GM18526 (cell line): ENCODE data around the gene SIAH3.

Source experiments
- POLR2A ChIP-seq: IDR thresholded peaks from 3 replicates; pipeline ENCODE4 v1.6.1; 2011; ENCODE audit not compliant: insufficient read length; ENCODE audit errors: extremely low read depth

Gene SIAH3

DNA sequence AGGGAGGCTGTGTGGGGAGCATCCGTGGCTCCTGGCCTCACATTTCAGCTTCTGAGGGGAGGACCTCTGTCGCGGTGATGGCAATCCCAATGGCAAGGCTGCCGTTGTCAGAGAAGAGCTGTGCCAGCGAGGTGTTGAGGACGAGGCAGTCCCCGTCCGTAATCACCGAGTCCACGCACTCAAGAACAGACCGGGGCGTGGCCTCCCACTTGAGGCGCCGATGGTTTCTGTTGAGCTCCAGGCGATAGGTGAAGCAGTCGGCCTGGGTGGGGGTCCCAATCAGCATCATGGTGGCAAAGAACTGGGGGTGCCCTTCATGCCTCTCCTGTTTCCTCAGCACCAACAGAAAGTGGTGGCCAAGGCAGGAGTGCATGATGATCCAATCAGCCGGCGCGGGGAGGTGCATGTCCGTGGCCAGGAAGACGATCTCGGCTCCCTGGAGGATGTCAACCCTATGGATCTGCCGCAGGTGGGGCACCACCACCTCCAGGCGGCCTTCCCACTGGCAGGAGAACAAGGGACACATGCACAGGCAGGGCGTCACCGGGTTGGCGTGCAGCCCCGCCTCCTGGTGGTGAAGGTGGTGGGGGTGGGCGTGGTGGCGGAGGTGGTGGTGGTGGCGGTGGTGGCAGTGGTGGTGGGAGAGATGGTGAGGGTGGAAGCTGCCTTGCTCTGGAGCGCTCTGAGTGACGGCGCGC, 68.1 kb downstream of the SIAH3 start:
- TF ChIP-seq POLR2A = no peak

- no peak for TF ChIP-seq POLR2A
Observed at GRCh38 chr13:45782327-45783045, 69.1 kb downstream of the SIAH3 start.

GRCh38 chr13:45781553-45782326, 69.8 kb downstream of the SIAH3 start:
- no peak for TF ChIP-seq POLR2A

DNA sequence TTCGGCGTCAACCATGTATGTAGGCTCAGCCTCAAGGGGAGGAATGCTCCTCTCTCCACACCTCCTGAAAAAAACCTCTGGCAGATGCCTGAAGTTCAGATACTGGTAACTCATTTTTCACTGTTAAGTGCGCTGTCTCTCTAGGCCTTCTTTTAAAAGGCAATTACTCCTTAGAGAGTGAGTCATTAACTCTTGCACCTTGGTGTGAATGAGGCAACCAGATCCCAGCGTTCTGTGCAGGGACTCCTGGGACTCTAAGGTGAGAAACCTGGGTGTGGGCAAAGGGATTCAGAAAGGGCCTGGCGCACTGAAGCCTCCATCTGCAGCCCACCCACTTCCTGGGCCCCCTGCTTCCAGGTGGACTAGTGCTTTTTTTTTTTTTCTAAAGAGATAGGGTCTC, 71.7 kb downstream of the SIAH3 start:
- TF ChIP-seq POLR2A = no peak

GRCh38 chr13:45778882-45779281, 72.7 kb downstream of the SIAH3 start:
- TF ChIP-seq POLR2A = no peak

- no peak for TF ChIP-seq POLR2A
Observed at GRCh38 chr13:45776748-45777147, 74.8 kb downstream of the SIAH3 start.

DNA sequence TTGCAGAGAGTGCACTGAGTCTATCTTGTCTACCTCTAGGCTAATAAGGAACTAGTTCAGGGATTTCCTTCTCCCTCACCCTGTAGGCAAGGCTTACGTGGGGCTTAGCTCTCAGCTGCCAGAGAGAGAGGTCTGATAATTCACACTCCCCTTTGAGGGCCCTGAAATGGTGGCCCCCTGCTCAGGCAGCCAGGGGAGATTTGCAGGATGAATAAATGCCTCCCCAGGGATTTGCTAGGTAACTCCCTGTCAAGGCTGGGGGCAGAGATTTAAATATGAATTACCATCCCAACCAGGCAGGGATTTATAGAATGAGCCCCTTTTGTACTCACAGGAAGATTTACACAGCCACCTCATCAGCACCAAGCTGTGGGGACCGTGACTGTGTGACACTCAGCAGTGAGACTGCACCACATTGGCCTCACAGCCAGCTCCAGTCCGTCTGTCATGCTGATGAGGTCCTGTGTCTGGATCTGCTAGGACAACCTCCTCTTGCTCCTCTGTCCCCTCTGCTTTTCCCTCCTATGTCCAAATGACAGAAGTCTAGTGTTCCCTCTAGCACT, 76.1 kb downstream of the SIAH3 start:
- no peak for TF ChIP-seq POLR2A

GRCh38 chr13:45773944-45774343, 77.6 kb downstream of the SIAH3 start:
- TF ChIP-seq POLR2A = no peak

GRCh38 chr13:45773236-45773635, 78.3 kb downstream of the SIAH3 start:
- no peak for TF ChIP-seq POLR2A

- no peak for TF ChIP-seq POLR2A
Observed at GRCh38 chr13:45770886-45771285, 80.7 kb downstream of the SIAH3 start.

DNA sequence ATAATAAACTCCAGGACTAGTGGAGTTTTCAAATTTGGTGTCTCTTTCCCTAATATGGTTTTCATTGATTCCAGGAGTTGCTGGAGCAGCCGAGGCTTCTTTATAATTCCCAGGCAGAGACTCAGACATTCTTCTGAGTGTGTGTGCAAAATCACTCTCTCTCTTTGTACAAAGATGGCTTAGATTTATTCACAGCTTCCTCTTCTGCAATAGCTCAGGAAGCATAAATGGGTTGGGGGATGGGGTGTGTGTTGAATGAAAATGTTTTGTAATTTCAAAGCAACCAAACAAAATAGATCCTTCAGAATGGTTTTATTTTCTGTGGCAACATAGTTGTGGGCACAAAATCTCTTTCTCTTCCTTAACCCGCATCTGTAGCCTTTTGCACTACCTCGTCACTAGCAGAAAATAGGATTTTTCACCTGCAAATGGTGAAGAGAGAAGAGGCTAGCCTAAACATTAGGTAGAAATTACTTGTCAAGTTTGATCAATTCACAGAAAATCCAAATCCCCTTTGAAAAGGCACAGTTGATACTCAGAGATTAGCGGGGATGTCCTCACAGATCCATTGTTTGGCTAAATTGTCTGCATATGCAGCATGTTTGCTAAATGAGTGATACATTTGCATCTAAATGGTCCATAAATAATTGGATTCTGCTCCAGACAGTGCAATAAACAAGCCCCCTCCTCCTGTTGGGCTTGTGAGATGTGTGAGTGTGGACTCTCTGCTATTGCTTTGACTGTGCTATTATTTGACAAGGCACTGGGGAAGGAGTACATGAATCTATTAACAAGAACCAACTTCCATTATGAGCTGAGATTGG, 82.7 kb downstream of the SIAH3 start:
- no peak for TF ChIP-seq POLR2A

GRCh38 chr13:45765464-45765863, 86.1 kb downstream of the SIAH3 start:
- no peak for TF ChIP-seq POLR2A

DNA sequence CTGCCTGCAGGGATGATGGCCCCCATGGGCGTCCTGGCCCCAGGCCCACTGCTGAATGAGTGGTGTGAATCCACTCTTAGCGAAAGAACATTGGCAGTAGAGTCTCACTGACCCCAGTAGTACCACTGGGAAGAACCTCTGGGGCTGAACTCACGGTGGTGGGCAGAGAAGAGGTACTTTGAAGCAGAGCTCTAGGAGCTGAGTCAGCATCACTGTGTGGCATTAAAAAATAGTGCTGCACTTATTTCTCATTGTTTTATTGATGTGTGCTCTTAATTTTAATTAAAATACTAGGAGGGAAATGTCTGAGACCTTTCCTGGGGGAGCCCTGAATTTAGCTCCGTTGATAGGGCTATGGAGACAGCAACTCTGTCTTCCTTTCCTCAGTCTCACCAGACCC, 88.1 kb downstream of the SIAH3 start:
- TF ChIP-seq POLR2A = no peak

DNA sequence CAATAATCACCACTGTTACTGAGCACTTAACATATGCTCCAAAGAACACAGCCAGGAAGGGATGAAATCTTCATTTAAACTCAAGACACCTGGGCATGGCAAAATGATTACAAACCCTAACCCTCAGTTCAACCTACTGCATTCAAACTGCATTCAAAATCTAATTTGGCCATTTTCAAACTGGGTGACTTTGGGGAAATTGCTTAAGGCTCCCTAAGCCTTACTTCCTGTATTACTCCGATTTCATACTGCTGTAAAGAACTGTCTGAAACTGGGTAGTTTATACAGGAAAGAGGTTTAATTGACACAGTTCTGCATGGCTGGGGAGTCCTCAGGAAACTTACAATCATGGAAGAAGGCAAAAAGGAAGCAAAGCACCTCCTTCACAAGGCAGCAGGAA, 99.0 kb downstream of the SIAH3 start:
- no peak for TF ChIP-seq POLR2A

- TF ChIP-seq POLR2A = no peak
Observed at GRCh38 chr13:45751885-45752284, 99.7 kb downstream of the SIAH3 start.

- no peak for TF ChIP-seq POLR2A
Observed at GRCh38 chr13:45750566-45750965, 101.0 kb downstream of the SIAH3 start.
